Astrocyte (in vitro differentiated cells and primary cell): ENCODE measurements around the gene CACNA1H.

ENCODE experiments used
- CTCF ChIP-seq: IDR thresholded peaks from 2 replicates; pipeline ENCODE4 v1.5.1; 2011; ENCODE audit warnings: low read depth, mild to moderate bottlenecking, inconsistent platforms, low read length, moderate library complexity; ENCODE audit not compliant: insufficient read depth
- EZH2 ChIP-seq: IDR thresholded peaks from 2 replicates; pipeline ENCODE4 v1.6.1; 2012; ENCODE audit warnings: mild to moderate bottlenecking, low read length, inconsistent platforms; ENCODE audit not compliant: insufficient read depth

GRCh38 chr16:1189455-1189854, 36.5 kb downstream of the CACNA1H start:
- TF ChIP-seq CTCF: no peak
- no peak for TF ChIP-seq EZH2
